TTC549 (cell line): Measurements from ENCODE around the gene FTCDNL1.

ENCODE experiments used
- FAIRE-seq: peaks from 2 replicates; lab custom pipeline; 2012; peaks lifted over from hg19 to GRCh38; lab: Jason Lieb, UNC

FTCDNL1 gene

DNA sequence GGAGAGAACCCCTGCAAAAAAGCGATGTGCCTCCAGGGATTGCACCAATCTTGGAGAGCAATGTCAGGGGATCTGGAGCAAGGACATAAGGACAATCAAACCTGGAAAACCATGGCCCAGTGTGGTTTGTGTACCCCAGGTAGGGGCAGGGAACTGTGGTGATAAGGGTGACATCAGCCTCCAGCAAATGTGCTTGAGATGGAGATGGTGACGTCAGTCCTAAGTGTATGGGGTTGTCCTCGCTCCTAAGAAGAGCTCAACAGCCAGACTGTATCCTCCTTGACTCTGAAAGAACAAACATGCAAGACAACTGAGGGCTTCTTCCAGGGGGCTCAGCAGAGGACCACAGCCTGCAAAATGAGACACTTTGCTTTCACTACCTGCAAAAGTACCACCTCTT is 71.4 kb downstream of the FTCDNL1 start:
- no peak for FAIRE-seq

DNA sequence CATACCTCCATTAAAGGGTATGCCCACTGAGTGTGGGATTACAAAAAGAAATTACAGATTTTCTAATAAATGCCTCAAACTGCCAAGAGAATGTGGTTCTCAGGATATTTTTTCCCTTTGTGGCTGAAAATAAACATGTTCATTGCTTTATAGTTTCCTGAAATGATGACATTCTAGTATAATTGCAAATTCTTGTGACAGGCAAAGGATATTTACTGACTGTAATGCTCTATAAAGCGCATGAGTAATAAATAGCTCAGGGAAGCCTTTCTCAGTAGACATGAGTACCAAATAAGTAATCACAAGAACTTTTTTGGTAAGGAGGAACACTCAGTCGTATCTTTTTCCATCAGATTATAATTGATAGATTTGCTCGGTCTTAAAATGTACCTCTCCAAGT is 72.3 kb downstream of the FTCDNL1 start:
- FAIRE-seq, result no peak

DNA sequence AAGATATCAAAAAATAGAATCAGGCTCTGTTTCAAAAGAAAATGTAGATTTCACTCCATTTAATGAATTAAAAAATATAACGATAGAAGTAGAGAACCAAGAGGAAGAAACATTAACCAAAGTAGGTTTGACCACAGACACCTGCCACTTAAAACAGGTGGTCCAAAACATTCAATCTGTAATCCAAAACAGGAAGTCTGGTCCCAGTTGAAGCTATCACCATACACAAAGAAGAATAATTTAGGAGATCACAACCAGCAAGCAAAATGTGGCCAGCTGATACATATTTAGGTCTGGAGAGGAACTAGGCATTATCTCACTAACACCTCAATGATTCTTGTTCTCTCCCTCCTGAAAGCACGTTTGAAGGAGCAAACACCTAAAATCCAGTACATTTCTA is 73.1 kb downstream of the FTCDNL1 start:
- no peak for FAIRE-seq

DNA sequence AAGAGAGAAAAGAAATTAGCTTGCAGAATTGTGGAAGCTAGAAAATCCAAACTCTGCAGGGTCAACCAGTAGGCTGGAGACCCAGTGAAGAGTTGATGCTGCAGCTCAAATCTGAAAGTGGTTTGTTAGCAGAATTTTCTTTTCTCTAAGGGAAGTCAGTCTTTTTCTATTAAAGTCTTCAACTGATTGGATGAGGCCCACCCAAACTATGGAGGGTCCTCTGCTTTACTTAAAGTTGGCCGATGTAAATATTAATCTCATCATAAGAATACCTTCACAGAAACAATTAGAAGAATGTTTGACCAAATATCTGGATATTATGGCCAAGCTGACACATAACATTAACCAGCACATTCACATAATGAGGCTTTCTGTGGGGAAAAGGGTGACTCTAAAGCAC is 73.7 kb downstream of the FTCDNL1 start:
- no peak for FAIRE-seq

DNA sequence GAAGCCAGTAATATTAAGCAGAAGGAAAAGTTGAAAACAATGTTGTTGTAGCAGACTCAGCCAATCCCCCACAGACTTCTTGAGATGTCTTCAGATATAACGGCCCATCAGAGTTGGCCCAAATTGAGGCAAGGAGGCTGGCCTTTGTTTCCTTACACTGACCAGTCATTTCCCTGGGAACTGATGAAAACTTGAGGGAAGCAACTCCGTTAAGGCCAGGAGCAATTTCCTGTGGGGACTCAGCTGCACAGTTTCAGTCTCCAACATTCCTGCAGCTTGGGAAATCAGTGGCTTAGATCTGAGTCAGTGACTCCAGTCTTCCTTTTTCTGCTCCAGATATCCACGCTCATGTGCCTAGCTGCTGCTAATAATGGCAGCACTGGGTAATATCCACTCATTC is 75.7 kb downstream of the FTCDNL1 start:
- no peak for FAIRE-seq

DNA sequence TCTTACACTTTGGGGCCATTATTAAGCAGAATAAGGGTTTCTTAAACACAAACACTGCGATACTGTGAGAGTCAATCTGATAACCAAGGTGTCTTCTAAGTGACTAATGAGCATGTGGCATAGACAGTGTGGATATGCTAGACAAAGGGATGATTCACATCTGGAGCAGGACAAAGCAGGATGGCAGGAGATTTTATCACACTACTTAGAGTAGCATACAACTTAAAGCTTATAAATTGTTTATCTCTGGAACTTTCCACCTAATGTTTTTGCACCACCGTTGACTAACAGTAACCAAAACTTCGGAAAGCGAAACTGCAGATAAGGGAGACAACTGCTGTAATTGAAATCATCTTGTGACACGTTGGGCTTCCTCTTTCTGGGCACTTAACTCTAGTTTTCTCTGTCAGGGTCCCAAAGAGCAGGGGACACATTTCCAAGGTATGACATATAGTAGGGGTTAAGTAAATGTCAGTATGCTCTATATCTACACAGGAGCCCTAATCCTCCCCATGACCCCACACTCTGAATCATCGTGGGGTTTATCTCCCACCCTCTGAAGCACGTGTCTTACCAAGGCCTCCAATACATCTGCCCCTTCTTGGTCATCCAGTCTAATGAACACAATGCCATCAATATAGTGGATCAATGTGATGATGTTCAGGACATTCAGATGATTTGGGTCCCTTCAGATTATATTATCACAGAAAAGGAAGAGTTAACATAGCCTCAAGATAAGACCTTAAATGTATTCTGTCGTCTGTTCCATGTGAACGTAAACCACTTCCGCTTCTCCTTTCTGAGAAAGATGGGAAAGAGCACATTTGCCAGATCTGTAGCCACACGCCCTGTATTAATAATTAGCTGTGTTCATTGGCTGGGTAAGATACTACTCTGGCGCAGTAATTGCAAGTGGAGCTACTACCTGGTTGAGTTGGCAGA is 78.7 kb downstream of the FTCDNL1 start:
- FAIRE-seq, result no peak

DNA sequence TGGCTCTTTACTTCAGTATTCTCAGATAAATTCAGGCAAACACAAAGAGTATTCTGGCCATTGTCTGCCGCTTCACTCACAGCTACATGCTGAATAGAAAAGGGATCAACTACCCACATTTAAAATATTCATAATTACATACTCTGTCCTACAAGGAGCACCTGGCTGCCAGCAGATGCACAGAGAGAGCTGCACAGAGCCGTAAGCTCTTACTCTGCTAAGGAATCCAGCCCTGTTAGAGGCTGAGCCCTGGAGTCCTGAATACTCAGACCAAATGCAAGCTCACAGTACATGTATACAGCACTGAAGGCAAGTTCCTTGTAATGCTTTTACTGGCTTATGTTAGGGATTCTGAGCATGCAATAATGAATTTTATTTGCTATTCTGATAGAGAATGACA is 80.3 kb downstream of the FTCDNL1 start:
- no peak for FAIRE-seq

DNA sequence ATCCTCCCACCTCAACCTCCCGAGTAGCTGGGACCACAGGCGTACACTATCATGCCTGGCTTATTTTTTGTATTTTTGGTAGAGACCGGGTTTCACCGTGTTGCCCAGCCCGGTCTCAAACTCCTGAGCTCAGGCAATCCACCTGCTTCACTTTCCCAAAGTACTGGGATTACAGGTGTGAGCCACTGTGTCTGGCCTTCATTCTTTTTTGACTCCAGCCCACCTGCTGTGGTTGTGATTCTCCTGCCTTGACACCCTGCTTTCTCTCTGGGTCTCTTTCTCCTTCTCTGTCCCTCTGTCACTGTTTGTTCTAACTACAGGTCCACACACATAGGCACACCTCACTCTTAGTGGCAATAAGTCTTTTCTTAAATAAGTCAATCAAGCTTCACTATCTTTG is 85.3 kb downstream of the FTCDNL1 start:
- no peak for FAIRE-seq

DNA sequence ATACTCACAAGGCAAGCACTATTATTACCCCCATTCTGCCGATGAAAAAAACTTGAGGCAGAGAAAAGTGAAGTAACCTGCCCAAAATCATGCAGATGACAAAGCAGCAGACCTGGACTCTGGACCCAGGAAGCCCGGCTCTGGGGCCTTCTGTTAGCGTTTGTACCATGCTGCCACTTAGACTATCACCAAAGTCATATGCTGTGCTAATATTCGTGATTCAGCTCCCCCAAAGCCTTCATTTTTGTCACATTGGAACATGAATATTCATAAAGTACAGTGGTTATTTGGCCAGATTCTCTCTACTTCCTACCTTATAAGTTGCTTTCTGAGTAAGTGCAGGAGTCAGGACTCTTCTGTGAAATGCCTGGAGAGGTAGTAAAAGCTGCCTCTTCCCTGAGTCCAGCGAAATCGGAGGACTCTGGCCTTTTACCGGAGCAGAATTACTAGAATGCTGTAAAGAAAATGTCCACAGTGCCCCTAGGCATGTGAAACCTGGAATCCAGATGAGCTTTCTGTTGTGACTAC is 86.7 kb downstream of the FTCDNL1 start:
- FAIRE-seq, result no peak

DNA sequence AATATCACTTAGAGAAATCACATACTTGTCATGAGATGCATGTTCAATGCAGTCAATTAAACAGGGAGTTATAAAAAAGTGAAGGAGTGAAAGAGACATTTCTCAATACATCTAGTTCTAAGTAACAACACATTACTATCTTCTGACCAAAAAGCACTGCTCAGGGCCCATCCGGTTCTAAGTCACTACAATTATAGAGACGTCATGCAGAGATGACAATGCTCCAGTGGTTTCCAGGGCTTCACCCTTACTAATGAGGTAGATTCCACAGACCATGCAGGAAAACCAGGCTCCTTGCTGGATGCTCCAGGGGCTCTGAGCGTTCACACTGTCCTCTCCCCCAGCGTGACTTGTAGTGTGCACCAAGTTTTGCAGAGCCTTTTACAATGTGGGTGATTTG is 88.0 kb downstream of the FTCDNL1 start:
- no peak for FAIRE-seq

DNA sequence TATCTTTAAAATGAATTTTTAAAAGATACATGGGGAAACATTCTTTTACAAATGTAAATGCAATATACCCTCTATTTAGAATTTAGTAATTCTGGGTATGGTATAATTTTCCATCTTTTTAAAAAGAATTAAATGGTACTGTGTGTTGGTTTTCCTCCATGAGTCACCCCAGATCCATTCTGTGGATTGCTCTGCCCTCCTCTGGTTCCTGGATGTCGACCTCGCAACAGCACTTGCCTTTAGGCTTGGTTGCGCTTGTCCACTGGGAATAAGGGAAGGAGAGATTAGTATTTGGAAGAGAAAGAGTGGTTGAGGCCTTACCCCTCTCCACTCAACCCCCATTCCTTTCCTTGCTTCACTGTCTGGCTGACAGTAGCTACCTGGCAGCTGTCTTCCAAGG is 90.4 kb downstream of the FTCDNL1 start:
- no peak for FAIRE-seq

DNA sequence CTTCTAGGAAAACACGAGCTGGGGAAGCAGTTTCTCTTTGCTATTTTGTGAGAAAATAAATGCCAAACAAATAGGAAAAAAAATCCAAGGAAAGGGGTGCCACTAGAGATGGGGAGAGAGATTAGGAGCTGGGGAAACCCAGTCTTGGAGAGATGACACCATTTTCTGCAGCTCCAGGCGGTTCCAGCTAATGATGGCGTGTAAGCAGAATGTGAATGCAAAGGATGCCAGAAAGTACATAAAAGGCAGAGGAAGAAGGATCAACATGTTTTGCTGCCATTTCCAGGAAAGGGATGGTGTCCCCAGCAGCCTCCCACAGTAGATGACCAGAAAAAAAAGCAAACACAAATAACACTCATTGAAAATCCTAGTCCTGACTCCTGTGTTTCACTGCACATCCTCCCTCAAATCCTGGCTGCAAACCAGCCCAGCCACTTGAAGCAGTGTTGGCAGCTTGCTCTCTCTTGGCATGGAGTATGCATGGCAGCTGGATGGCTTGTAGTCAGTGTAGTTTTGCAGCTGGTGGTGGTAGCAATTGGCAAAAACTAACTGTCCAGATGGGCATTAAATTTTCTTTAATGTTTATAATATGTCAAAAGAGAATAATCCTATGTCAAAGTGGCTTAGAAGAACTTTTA is 93.6 kb downstream of the FTCDNL1 start:
- no peak for FAIRE-seq

DNA sequence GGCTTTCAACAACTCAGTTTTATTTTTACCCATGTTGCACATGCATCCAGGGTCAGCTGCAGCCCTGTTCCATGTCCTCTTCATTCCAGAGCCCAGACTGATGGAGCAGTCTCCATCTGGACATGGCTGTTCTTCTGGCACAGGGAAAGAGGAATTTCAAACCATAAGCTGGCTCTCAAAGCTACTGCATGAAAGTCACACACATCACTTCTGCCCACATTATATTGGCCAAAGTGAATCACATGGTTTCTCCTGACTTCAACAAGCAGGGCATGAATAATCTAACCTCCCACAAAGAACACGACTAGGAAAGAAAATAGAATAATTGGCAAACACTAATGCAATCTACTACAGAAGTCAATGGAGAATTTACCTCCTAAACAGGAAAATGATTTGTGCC is 94.2 kb downstream of the FTCDNL1 start:
- no peak for FAIRE-seq

DNA sequence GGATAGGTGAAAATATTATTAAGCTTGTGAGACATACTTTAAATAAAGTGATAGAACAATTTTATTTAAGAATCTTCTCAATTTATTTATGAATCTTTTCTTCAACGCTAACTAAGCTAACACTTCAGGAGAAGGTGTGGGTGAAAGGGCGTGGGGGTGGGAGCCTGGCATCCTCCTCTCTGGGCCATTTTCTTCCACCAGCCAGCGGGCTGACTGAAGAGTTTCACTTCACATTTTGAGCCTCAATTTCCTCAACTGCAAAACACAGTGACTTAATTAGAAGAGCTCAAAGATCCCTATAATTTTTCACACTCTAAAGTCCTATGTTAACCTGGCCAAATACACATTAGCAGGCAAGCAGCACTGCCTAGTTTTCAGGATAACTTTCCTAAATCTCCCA is 94.8 kb downstream of the FTCDNL1 start:
- FAIRE-seq, result no peak

DNA sequence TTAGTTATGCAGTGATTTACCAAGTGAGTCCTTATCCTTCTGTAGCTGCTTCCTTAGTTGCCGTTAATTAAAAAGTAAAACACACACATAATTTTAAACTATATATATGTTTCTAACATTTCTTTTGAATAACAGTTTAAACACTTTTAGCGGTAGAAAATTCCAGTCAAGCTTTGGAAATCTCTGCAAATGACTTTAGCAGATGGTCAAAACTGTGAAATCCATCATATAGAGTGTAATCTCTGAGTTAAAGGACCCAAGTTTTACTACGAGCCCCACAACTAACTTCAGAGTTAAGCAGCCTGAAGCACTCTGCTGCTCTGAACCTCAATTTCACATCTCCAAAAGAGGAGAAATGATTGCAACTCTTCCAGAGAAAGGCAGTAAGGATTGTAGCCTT is 96.2 kb downstream of the FTCDNL1 start:
- no peak for FAIRE-seq

DNA sequence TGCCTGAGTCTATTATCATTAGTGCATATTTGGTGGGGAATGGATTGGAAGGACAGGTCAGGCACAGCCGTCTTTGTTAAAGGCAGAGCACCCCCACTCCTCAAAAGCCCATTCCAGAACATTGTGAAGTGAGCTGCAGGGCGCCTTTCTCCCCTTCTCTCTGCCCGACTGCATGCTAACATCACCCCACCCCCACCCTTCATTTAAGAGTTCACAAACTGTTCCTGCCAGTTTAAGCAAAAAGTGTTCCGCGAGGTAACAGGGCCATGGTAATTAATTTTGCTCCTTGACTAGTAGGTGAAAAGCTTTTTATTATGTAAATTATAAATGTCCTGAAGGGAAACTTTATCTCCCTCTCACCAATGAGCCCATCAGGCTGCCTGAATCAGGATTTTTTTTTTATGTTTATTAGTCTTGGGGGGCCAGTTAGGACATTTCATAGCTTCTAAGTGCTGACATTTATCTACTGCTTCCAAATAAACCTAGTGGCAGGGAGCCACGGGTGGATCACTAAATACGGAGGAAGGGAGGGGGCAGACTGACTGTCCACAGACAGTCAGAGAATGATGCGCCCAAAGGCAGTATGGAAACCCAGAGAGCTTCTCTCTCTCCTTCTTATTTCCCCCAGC is 99.4 kb downstream of the FTCDNL1 start:
- no peak for FAIRE-seq

DNA sequence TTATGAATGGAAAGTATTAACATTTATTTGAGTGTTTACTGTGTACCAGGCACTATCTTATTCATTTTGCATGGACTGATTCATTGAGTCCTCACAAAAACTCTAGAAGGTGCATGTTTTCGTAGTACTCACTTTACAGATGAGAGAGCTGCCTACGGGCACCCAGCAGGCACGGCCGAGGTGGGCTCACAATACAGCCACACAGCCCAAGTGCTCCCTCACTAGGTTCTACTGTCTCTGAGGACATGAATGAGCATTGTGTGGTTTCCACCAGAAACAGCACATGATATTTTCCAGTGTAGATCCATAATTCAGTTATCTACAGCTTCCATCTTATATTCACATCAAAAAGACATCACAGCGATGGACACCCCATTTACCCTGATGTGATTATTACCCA is 101.4 kb downstream of the FTCDNL1 start:
- no peak for FAIRE-seq

DNA sequence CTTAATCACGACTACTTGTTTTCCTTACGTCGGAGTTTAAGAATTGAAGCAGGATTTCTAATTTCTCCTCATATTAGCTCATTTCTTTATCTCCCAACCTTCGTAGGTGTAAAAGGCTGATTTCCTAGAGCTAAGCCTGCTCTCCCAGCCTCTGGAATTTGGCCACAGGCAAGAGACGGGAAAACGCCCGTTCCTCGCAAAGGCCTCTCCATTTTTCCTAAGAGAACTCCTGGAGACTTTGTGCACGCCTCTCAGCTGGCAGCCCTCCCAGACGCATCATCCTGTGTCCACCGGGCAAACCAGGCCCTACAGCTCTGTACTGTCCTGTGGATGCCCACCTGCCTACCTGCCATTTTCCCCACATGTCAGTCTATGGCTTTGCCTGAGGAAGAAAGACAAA is 106.3 kb downstream of the FTCDNL1 start:
- no peak for FAIRE-seq

DNA sequence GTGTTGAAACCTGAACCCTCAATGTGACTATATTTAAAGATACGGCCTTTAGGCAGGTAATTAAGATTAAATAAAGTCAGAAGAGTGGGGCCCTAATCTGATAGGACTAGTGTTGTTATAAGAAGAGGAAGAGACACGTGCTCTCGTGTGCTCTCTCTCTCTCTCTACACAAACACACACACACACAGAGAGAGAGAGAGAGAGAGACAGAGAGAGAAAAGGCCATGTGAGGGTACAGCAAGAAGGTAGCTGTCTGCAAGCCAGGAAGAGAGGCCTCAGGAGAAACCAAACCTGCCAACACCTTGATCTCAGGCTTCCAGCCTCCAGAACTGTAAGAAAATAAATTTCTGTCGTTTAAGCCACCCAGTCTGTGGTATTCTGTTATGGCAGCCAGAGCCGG is 106.7 kb downstream of the FTCDNL1 start:
- no peak for FAIRE-seq

DNA sequence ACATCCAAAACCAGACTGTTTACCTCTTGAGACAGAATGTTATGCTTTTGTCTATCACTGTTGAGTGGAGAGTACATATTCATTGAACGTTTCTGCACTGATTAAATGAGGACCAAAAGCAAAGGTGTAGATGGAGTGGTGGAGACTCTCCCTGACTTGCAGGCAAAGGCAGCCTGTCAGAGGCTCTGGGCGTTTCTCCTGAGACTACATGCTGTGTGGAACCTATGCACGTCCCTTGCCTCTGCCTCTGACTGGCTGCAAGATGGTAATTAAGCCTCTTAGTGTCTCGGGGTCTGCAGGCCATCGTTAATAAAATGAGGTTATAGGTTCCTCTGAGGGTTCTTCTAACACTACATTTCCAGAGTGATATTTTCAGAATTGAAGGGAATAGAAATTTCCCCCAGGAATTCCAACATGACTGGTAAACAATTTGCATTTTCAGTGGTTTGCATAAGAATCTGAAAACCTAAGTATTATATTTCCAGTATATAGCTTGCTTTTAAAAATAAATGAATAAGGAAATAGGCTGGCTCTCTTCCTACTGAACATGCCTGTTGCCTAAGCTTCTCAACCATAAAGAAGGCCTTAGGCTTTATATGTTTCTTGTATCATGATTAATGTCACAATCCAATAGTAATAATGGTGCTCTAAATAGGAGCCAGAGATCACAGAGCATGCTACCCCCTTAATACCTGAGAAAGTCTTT is 107.4 kb downstream of the FTCDNL1 start:
- FAIRE-seq, result no peak

DNA sequence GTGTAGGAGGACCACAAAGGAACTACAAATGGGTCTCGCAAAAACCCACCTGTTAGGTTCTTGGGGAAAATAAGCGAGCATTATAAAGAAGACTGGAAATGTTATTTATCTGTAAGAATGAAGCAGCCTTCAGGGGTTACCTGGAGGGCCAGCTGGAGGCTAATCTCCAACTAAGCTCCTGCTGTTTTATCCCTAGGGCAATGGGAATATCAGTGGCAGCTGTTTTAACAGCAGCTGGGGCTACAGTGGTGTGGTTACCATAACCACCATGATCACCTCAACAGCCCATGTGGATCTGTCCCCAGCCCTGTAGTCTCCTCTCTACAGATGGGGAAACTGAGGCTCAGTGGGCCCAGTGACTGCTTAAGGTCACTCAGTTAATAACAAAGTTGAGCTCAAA is 108.1 kb downstream of the FTCDNL1 start:
- FAIRE-seq, result no peak

DNA sequence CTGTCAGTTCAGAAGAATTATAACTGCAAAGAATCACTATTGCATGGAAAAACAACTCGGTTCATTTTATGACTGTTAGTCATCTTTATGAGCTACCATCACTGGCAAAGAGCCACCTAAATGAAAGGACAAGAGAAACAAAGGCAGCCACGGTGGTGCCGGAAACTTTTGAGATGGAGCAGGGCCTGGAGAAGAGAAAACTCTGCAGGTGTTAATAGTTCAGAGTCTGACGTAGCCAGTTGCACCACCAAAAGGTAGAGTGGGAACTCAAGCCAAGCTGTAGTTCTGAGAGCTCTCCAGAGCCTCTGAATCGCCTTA is 110.9 kb downstream of the FTCDNL1 start:
- FAIRE-seq, result no peak
